A549 (cell line): ENCODE data around the gene GRIK5.

Experiments used
- EHMT2 ChIP-seq: fragments of 200-600 bp; sonication (generic); IDR thresholded peaks from 2 replicates; pipeline ENCODE4 v1.6.1; 2016; ENCODE audit warnings: antibody characterized with exemption, low read depth, mild to moderate bottlenecking, moderate library complexity
- JUNB ChIP-seq: fragments of >200 bp; sonication (Bioruptor Twin); formaldehyde crosslinking; IDR thresholded peaks from 2 replicates; pipeline ENCODE4 v1.6.1; 2016
- MYC ChIP-seq: IDR thresholded peaks from 2 replicates; pipeline ENCODE4 v1.6.1; 2012; ENCODE audit warnings: mild to moderate bottlenecking, inconsistent platforms, low read length, improper control_type of control experiment, borderline replicate concordance
- PBX3 ChIP-seq: IDR thresholded peaks from 2 replicates; pipeline ENCODE4 v1.6.1; 2012
- POLR2A ChIP-seq: IDR thresholded peaks from 2 replicates; pipeline ENCODE4 v1.6.1; 2012; ENCODE audit warnings: mild to moderate bottlenecking, low read length
- POLR2AphosphoS2 ChIP-seq: conservative IDR thresholded peaks from 2 replicates; pipeline ENCODE4 v1.6.1; 2012; ENCODE audit warnings: low read length, improper control_type of control experiment, inconsistent platforms
- TF ChIP-seq, protein P1 (sequence below): fragments of >200 bp; sonication (Bioruptor Twin); formaldehyde crosslinking; IDR thresholded peaks from 3 replicates; pipeline ENCODE4 v1.5.1; 2016
- TF ChIP-seq, protein P2 (sequence below): fragments of 450-650 bp; IDR thresholded peaks from 2 replicates; pipeline ENCODE4 v1.6.1; 2014; ENCODE audit warnings: antibody characterized with exemption

GRCh38 chr19:42095814-42096230, 25.8 kb upstream of the GRIK5 start:
- TF ChIP-seq POLR2A (no peak), PBX3 (no peak), JUNB (no peak), POLR2AphosphoS2 (no peak), EHMT2 (no peak), MYC (no peak)
- TF ChIP-seq, protein P1, sequence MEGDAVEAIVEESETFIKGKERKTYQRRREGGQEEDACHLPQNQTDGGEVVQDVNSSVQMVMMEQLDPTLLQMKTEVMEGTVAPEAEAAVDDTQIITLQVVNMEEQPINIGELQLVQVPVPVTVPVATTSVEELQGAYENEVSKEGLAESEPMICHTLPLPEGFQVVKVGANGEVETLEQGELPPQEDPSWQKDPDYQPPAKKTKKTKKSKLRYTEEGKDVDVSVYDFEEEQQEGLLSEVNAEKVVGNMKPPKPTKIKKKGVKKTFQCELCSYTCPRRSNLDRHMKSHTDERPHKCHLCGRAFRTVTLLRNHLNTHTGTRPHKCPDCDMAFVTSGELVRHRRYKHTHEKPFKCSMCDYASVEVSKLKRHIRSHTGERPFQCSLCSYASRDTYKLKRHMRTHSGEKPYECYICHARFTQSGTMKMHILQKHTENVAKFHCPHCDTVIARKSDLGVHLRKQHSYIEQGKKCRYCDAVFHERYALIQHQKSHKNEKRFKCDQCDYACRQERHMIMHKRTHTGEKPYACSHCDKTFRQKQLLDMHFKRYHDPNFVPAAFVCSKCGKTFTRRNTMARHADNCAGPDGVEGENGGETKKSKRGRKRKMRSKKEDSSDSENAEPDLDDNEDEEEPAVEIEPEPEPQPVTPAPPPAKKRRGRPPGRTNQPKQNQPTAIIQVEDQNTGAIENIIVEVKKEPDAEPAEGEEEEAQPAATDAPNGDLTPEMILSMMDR = no peak
- TF ChIP-seq, protein P2, sequence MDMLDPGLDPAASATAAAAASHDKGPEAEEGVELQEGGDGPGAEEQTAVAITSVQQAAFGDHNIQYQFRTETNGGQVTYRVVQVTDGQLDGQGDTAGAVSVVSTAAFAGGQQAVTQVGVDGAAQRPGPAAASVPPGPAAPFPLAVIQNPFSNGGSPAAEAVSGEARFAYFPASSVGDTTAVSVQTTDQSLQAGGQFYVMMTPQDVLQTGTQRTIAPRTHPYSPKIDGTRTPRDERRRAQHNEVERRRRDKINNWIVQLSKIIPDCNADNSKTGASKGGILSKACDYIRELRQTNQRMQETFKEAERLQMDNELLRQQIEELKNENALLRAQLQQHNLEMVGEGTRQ = no peak
